CD4-positive, alpha-beta T cell treated with Interleukin-17A for 1 hour (primary cell): Measurements from ENCODE around the gene MDFI.

Source experiments
- DNase-seq: peaks from one replicate; pipeline ENCODE4 v3.0.0-alpha.2; 2020

Gene MDFI, protein sequence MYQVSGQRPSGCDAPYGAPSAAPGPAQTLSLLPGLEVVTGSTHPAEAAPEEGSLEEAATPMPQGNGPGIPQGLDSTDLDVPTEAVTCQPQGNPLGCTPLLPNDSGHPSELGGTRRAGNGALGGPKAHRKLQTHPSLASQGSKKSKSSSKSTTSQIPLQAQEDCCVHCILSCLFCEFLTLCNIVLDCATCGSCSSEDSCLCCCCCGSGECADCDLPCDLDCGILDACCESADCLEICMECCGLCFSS

DNA sequence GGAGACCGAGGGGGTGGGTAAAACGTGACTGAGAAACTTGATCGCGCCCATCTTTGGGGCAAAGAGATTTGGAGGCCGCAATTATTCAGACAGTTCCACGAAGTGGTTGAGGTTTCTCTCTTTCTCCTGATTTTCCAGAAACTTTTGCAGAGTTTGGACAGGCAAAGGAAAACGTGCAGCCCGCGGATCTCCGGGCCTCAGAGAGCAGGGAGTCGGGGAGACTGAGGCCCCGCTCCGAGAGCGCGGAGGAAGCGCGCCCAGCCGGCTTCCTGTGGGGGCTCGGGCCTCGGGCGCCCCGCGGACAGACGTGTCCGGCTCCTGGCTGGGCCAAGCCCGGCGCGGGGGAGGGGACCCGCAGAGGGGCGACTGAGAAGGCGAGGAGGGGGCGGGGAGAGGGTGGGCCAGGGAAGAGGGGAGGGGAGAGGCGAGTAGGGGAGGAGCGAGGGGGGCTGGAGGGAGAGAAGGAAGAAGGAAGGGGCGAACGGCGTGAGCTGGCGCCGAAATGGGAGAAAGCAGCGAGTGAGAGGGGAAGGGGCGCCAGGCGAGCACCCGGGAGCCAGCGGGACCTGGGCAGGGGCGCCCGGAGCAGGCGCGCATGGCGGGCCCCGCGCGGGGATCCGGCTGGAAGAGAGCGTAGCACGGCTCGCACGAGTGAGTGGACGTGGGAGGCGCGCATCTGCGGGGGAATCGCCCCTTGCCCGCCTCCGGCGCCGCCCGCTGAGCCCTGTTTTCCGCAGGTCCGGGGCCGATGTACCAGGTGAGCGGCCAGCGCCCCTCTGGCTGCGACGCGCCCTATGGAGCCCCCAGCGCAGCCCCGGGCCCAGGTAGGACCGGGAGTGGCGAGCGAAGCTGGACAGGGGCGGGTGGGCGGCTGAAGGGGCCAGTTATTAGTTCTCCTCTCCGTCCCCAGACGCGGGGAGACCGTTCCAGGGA lies at the start of gene MDFI:
Gene MDFI, plus strand, starts transcription at position 467 of the 933 bp plus-strand sequence. Its CDS starts 282 bp downstream, at position 749.
- no peak for DNase-seq

DNA sequence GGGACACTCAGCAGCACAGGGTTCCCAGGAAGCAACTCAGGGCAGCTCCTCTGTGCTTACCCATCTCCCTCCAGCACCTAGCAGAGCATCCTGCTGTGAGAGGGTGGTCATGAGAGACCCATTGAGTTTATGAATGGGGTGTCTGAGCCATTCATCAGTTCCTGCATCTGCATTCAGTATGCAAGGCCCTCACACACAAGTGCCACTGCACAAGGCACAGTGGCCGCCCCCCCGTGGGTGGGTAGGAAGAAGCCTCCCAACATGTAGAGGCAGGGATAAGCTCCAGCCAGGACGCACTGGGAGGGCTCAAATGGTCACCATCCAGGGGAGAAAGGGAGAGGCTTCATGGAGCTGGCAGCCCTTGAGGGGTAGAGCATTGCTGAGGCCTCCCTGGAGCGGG lies 49.0 kb upstream of the MDFI start:
- DNase-seq = no peak

DNA sequence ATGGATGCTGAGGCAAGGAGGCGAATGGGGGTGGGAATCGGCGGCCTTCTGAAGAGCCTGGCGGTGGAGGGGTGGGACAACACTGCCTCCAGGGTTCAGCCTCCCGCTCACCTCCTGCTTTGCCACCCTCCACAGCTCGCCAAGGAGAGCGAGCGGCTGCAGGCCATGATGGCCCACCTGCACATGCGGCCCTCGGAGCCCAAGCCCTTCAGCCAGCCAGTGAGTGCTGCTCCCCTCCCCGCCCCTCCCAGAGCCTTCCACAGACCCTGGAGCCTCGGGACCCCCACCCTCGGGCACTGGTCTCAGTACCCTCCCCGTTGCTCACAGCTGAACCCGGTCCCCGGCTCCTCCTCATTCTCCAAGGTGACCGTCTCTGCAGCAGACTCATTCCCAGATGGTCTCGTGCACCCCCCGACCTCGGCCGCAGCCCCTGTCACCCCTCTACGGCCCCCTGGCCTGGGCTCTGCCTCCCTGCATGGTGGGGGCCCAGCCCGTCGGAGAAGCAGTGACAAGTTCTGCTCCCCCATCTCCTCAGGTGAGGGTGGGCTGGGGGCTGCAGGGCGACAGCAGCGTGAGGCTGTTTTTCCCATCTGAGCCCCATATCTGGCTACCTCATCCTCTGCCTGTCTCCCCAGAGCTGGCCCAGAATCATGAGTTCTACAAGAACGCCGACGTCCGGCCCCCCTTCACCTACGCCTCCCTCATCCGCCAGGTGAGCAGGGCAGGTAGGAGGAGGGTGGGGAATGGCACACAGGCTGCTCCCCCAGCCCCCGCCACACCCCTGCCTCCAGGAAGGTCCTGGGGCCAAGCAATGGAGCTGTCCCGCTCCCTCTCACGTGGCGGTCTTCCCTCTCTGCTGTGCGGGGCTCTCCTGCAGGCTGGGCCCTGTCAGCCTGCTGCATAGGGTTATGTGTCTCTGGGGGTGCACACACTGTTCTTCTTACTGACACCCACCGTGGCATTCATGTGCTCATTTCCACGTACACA lies 48.3 kb upstream of the MDFI start:
- DNase-seq = no peak

DNA sequence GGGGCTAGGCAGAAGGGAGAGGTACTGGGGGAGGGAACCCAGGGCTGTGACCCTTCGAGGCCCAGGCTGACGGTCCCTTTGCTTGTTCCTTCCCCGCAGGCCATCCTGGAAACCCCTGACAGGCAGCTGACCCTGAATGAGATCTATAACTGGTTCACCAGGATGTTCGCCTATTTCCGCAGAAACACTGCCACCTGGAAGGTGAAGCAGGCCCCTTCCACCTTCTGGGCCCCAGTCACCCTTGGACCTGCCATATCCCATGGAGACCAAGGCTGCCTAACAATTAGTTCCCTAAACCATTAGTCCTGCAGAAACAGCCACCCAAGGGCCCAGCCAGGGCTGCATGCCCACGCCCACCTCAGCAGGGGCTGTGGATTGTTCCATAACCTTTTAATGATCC lies 47.1 kb upstream of the MDFI start:
- no peak for DNase-seq

DNA sequence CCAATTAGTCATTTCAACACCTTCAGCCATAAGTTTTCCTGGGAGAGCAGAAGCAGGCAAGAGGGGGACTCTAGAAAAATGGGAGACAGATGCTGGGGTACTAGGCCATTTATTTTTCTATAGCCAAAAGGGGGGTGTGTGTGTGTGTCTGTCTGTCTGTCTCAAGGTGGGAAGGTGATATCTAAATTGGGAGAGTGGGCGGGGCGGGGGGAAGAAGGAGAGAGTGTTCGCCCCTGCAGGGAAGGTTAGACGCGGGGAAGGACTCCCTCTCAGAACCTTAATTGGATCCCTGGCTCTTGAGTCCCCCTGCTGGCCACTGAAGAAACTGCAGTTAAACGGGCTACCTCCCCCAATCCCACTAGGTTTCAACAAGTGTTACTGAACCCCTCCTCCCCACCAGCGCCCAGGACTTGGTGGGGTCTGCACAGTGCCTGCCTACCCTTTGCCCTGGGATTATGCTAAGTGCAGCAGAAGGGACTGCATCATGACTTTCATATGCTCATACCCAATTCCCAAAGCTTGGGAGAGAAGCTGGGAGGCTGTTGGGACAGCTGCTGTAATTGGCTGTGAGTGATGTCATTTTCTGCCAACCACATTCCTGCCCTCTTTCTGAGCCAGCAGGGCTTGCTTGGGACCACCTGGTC lies 46.3 kb upstream of the MDFI start:
- peak; percentile 81 for DNase-seq

DNA sequence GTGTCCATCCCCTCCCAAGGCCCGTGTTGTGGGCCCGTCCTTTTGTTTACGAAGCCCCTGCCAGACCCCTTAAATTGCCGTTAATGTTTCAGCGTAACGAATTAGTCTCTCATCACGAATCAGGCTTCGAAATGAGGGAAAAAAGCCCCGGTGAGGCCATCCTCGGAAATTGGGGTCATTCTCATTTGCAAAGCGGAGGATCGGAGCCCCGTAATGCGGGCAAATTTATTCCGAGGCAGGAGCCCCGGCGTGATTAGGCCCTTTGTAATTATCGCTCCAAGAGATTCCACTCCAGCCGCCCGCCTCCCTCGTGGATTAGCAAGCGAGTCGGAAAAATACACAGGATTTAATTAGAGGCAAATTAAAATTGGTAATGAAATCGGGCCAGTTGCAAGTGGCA lies 44.9 kb upstream of the MDFI start:
- DNase-seq = no peak

DNA sequence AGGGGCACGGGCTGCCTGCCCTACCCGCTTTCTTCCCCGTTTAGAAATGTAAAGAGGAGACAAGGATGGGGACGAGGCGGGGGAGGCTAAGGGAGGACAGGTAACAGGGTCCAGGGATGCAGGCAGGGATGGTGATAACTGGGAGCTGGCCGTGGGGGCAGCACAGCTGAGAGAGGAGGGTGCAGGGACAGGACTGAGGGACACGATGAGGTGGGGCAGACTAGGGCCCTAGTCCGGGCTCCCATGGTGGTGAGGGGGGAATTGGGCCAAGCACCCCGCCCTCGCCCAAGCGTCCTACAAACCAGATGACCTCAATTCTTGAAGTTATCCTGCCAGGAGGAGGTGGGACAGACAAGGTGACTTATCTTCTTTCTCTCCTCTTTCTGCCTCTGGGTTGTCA lies 44.4 kb upstream of the MDFI start:
- no peak for DNase-seq

DNA sequence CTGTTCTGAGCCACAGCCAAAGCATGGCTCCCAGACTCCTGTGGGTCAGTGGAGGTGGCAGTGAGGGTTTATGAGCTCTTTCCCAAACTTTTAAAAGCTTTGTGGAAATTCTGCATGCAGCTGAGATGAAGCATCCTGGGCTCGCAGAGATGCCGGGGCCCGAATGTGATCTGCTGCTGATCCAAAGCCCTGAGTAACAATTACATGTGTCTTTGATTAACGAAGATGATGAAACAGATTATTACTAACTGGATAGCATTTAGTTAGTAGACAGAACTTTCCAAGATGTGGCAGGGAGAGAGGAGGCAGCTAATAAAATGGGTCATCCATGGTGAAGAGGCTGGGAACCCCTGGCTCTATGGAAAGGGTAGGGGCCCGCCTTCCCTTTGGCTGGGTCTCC lies 43.9 kb upstream of the MDFI start:
- DNase-seq = no peak

DNA sequence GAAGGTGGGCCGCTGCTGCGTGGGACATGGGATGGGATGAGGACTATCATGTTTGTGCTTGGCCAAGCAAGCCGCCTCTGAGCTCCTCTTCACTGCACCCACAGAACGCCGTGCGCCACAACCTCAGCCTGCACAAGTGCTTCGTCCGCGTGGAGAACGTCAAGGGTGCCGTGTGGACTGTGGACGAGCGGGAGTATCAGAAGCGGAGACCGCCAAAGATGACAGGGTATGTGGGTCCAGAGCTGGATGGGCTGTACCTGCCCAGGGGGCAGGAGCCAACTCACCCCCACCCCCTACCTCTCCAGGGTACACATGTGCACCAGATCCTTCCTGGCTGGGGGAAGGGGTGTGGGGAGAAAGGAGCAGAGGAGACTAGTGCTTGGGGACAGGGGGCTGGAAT lies 43.5 kb upstream of the MDFI start:
- no peak for DNase-seq

DNA sequence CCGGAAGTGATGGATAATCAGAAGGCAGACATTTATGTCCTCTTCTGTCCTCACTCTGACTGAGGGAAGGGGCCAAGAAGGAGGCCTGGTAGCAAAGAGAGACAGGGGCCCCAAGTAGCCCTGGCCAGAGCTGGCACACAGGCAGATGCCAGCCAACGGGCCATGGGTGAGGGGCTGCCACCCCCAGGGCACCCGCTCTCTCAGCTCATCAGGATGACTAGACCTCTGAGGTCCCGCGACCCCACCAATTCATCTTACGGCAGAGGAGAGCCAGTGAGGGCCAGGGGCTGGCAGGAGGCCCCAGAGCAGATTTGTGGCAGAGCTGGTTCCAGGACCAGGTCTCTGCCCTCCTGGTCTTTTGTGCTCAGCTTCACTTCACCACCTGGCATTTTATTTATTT lies 43.1 kb upstream of the MDFI start:
- no peak for DNase-seq

DNA sequence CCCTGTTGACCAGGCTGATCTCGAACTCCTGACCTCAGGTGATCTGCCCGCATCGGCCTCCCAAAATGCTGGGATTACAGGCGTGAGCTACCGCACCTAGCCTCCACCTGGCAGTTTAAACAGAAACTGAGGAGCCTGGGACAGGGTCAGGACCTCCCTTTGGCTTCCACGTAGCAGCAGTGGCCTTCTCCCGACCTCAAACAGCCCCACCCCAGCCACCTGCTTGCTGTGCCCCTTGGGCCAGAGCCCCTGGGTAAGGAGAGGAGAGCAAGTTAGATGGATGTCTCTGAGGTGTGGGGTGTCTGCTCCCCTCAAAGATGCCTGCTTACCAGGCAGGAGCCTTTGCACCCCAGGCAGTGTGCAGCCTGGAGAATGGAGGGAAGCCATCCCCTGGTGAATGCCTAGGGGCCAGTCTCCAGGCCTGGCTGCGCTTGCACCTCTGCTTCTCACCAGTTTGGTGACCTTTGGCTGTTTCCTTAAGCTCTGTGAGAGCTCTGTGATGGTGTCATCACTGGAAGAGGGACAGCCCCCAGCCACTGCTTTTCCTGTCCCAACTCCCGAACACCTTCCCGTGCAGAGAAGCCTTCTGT lies 42.1 kb upstream of the MDFI start:
- no peak for DNase-seq

DNA sequence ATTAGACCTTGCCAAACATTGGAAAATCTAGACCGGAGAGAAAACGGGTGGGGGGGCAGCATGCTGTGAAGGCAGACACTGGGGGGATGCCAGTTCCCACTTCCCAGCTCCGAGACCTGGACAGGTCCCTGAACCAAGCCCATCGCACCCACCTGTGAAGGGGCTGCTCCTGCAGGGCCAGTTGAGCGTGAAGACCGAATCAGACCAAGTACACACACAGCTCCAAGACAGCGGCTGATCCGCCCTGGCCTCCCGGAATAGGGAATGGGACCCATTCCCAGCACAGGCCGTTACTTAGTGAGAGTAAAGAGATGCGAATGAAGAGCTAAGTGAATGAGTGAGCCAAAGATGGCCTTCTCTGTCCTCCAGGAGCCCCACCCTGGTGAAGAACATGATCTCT lies 41.5 kb upstream of the MDFI start:
- no peak for DNase-seq

DNA sequence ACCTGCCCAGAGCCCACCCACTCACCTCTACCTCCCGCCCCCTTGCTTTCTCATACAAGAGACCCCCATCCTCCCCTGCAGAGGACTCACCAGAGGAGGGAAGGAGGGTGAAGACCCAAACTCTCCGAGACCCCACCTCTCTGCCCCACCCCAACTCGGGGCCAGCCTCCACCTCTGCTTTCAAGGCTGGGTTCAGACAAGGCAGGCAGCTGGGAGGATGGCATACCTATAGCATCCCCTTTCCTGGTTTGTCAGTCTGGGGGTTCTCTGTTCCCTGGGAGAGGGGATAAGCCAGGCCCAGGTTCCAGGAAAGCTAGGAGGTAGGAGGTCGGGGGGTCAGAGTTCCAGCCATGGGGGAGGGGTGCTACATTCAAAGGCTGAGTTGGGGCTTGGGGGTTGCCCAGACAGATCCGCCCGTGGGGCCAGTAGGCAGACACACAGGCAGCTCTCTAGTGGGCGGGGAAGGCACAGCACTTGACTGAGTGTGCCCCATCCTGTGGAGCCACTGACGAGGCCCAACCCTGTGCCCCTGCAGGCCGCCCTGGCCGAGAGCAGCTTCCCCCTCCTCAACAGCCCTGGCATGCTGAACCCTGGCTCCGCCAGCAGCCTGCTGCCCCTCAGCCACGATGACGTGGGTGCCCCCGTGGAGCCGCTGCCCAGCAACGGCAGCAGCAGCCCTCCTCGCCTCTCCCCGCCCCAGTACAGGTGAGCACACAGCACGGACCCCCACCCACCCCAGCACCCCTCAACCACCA lies 40.8 kb upstream of the MDFI start:
- no peak for DNase-seq

DNA sequence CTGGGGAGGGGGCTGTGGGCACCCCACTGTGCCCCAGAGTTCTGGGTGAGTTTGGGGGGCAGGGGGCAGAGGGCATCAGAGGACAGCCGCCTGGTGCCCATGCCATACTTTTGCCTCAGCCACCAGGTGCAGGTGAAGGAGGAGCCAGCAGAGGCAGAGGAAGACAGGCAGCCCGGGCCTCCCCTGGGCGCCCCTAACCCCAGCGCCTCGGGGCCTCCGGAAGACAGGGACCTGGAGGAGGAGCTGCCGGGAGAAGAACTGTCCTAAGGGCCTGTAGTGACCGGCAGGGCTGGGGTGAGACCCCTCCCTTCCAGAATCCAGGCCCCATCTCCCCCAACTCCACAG lies 39.6 kb upstream of the MDFI start:
- no peak for DNase-seq

DNA sequence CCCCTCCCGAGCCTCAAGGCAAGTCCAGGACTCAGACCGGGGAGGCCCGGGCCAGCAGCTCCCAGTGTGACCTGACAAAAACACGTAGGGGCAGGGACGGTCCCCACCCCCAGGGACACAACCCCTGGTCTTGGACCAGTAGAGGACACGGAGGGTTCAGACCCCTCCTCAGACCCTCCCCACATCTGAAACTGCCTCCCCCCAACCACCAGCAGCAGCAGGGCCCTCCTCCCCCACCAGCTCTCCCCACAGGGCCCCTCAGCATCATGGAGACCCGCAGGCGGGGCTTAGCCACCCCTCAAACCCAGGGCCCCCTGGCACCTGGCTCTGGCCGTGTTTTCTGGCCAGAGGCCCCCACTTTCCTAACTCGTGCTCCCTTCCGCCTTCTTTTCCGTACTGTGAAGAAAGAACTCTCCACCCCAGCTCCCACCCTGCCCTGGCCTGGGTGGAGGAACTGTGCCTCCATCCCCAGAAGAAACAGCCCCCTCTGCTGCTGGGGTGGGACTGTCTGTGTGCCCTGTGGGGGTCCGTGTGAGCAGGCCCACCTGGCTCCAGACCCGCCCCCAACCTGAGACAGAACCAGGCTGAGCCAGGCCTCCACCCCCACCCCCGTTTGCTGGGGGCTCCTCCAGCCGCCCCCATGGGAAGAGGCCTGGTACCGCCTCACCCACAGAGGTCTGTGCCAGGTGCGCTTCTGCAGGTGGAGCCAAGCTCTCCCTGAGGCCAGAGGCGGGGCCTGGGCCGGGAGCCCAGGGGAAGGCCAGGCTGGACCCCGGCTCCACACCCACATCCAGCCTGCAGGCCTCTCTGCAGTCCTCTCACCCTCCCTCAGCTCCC lies 39.0 kb upstream of the MDFI start:
- no peak for DNase-seq

DNA sequence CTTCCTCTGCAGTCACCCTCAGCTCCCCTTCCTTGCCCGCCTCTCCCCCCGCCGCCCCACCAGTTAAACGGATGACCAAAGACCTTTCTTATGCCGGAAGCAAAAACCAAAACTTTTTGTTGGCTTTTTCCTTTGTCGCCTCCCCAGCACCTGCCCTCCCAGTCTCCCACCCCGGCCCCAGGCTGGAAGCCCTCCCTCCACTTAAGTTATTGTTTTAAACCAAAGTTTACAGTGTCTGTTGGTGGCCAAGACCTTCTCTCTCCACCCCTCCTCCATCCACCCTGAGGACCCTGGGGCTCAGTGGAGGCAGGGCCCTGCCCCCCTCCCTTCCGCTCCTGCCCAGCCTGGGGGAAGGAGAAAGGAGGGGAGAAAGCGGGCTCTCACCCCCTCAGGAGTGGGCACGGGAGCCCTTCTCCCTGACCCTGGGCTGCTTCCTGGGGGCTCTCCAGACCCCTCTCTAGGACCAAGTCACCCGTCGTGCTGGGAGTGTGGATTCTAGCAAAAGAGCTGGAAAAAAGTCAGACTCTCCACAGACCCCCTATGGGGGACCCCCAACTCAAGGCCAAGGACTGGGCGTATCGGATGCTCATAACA lies 38.3 kb upstream of the MDFI start:
- no peak for DNase-seq

DNA sequence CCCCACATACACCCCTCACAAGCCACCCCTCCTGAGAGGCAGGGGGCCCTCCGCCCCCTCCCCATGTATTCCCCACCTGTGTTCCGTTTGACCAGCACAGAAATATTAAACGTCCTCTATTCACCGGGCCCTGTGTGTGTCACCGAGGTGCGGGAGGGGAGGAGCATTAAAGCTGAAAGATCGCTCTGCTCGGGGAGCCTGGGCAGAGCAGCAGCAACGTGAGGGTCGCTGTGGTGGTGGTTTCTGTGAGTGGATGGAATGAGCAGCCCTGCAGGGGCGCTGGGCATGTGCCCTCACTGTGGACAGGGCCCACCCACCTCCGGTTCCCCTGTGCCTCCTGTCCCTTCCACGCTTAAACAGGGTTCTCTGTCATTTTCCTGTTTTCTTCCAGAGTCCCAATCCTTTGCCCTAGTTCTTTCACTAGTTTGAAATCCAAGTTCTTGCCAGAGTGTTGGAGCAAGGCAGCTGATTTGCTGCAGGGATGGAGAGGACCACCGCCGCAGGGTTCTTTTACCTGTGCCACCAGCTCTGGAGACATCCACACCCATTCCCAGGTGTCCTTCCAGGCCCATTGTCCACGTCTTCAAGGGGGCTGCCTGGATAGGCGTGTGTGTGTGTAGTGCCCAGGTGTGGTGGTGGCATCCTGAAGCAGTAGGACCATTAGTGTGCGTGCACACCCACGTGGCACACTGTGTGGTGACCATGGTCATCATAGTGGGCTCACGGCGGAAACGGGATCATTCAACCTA lies 37.6 kb upstream of the MDFI start:
- no peak for DNase-seq

DNA sequence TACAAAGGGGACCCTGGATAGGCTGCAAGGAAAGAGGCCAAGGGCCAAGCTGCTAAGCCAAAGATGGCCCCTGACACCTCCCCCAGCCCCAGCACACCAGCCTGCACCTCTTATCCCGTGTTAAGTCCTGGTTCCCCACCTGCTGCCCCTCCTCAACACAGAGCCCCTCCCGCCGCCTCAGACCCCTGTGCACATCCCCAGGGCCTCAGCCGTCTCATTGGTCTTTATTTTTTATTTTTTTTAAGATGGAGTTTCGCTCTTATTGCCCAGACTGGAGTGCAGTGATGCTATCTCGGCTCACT lies 37.1 kb upstream of the MDFI start:
- DNase-seq = no peak

DNA sequence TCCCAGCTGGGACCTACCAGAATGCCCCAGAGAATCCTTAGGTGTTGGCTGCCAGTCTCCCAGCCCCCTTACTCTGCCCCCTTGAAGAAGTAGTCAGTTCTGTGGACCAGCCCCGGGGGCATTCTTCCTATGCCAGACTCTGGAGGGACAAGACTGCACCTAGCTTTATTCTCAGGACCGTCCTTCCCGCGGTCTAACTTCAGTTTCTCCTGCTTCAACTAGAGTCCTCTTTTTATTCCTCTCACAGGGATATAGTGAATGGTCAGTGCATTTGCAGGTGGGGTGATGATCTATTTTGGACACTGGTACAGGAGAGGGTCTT lies 35.9 kb upstream of the MDFI start:
- DNase-seq = no peak
